G401 (cell line): Measurements from ENCODE around the gene SHFL. TPM values are rescaled to one million over a fixed set of nuclear protein-coding genes. Genes with fewer than 3 reads are reported as not detected.
A peak's percentile ranks its signal among the peaks of the same experiment; 100 is the strongest.

Source experiments
- DNase-seq: peaks from one replicate; pipeline ENCODE4 v3.0.0-alpha.2; 2015; ENCODE audit warnings: low spot score
- in situ Hi-C: cut with HindIII; loops from 2 replicates; pipeline ENCODE4 v1.10.0; 2016; ENCODE audit warnings: low sequenced_read_pairs, mixed read lengths
- total RNA-seq: library from RNA; depleted of rRNA; stranded (reverse); fragments of >200 nt; shearing (Covaris generic); gene quantifications from 2 replicates; pipeline ENCODE4 v1.2.3, GENCODE V29; 2014; rRNA removed

The SHFL gene
- 9.5 and 10.8 TPM in 2 replicates for total RNA-seq

DNA sequence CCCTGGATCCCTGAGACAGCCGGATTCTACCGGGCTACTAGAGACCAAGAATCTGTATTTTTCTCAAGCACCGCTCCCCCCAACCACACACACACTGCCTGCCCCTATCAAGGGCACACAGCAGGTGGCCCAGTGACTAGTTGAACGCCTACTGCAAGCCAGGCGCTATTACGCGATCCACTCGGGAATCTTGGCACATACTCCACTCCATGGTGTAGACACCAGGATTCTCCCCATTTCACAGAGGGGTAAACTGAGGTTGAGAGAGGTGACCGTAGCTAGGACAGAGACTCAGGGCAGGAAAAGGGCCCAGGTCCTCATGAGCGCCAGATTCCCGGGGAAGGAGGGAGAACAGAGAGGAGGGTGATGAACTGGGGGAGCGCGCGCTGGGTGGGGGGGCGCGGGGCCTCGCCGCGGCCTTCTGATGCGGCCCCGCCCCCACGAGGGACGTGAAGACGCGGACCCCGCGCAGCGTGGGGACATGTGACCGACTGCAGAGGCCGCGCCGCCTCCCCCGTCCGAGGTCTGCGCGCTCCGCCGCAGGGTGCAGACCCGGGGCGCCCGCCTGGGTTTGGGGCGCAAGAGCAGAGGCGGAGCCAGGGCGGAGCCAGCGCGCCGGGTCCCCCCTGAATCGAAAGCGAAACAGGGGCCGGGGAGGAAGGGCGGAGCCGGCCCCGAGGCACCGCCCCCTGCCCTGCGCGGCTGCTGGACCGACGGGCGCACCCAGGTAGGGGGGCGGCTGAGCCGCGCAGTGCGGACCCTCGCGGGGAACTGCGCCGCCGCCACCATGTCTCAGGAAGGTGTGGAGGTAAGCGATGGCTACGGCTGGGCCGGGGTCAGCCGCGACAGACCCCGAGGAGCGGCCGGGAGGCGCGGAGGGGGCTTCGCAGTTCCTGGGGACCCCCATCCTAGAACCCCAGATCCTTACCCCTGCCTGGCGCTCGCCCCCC lies at the start of gene SHFL:
Gene SHFL (plus strand): TSS at position 677 of the 950 bp plus-strand sequence. CDS start 111 bp downstream, at position 788.
- DNase-seq, result peak; percentile 55
- in situ Hi-C loops, result no loop called here

- no peak for DNase-seq
- in situ Hi-C loops, result no loop called here
Observed at GRCh38 chr19:10036601-10037071, 49.5 kb upstream of the SHFL start.

DNA sequence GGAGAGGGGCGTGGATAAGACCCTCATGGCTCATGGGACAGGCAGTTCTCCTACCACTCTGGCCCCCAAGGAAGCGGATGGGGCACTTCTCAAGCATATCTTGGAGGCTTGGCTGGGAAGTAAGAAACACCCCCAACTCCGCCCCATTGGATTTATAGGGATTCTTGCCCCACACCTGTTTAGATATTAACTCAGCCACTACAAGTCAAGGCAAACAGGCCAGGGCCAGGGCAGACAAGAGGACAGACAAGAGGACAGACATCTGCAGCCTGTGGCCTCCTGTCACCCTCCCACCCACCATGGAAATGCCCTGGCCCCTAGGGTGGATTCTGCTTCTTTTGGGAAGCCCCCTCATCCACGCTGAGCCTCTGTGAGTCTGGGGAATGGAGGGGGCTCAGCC lies 48.8 kb upstream of the SHFL start:
- DNase-seq, result no peak
- in situ Hi-C loops, result no loop called here

GRCh38 chr19:10037809-10038208 lies 48.3 kb upstream of the SHFL start:
- in situ Hi-C loops, result no loop called here
- no peak for DNase-seq

GRCh38 chr19:10043286-10043927 lies 42.7 kb upstream of the SHFL start:
- in situ Hi-C loops, result no loop called here
- peak; percentile 1 for DNase-seq

DNA sequence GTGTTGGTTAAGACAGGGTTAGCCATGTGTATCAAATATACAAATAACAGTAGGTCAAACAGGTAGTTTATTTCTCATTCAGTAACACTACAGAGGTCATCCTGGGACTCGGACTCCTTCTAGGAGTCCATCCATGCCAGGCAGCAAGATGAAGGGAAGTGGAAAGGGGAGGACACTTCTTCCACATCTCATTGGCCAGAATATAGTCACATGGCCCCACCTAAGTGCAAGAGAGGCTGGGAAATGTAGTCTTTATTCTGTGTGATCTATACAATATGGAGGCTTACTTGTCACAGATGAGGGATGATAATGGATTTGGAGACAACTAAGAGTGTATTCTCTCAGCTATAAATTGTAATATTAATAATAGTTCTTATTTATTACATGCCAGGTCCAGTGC lies 41.7 kb upstream of the SHFL start:
- in situ Hi-C loops, result no loop called here
- no peak for DNase-seq

- in situ Hi-C loops, result no loop called here
- no peak for DNase-seq
Observed at GRCh38 chr19:10045371-10045770, 40.7 kb upstream of the SHFL start.

DNA sequence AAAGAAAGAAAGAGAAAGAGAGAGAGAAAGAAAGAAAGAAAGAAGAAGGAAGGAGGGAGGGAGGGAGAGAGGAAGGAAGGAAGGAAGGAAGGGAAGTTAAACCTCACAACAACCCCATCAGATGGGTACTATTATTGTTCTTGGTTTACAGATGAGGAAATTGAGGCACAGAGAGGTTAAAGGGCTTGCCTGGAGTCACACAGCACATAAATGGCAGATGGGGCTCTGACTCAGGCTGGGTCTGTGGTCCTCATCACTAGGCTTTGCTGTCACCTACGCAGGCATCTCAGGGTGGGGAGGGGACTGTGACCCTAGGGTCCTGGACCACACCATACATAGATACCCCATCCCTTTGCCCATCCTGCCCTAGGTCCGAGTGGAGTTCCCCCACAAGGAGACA lies 36.5 kb upstream of the SHFL start:
- DNase-seq, result no peak
- in situ Hi-C loops, result no loop called here

GRCh38 chr19:10052602-10053360 lies 33.3 kb upstream of the SHFL start:
- in situ Hi-C loops, result no loop called here
- no peak for DNase-seq

GRCh38 chr19:10061717-10062310 lies 24.3 kb upstream of the SHFL start:
- in situ Hi-C loops, result no loop called here
- DNase-seq, result no peak

- in situ Hi-C loops, result no loop called here
- DNase-seq, result no peak
Observed at GRCh38 chr19:10068205-10068604, 17.9 kb upstream of the SHFL start.

- DNase-seq, result no peak
- in situ Hi-C loops, result no loop called here
Observed at GRCh38 chr19:10069046-10069445, 17.1 kb upstream of the SHFL start.

DNA sequence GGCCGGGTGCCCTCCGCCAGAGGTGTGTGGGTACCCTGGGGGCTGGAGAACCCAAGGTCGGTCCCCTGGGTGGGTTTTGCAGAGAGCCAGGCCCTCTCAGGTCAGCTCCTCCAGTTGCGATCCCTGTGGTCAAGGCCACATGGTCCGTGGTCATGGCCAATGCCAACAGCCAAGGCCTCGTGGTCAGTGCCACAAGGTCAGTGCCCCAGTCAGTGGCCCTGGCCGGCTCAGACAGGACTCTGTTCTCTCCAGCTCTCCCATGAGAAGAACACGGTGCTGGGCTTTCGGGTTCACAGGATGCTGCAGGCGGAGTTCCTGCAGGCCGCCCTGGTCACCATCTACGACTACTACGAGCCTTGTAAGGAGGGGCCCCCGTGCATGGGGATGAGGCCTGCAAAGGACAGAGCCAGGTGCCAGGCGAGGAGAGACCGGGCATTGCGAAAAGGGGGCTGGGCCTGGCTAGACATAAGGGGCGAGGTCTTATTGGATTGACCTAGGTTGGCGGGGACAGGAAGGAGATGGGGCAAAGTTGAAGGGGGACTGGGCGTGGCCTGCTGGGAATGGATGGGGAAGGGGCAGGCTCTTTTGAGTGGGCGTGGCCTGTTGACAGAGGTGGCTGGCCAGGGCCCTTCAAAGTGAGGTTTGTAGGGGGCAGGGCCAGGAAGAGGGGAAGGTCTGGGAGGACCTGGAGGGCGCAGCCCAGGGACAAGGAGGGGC lies 15.2 kb upstream of the SHFL start:
- DNase-seq, result no peak
- in situ Hi-C loops, result no loop called here

GRCh38 chr19:10074153-10074552 lies 12.0 kb upstream of the SHFL start:
- no peak for DNase-seq
- in situ Hi-C loops, result no loop called here

- in situ Hi-C loops, result no loop called here
- no peak for DNase-seq
Observed at GRCh38 chr19:10076535-10076934, 9.6 kb upstream of the SHFL start.

GRCh38 chr19:10078329-10078728 lies 7.8 kb upstream of the SHFL start:
- in situ Hi-C loops, result no loop called here
- DNase-seq, result no peak

DNA sequence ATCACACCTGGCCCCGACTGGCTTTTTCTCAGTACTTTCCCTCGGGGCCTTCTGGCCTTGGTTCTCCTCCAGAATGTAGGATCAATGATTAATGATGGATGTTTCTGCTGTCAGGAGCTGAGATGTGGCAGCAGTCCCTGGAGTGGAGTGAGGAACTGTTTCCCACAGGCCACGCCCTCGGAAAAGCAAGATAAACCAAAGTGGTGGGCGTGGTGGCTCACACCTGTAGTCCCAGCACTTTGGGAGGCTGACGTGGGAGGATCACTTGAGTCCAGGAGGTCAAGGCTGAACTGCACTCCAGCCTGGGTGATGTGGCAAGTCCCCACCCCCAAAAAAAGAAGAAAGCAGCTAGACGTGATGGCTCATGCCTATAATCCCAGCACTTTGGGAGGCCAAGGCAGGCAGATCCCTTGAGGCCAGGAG lies 7.1 kb upstream of the SHFL start:
- DNase-seq, result no peak
- in situ Hi-C loops, result no loop called here

- no peak for DNase-seq
- in situ Hi-C loops, result no loop called here
Observed at GRCh38 chr19:10083911-10084310, 2.2 kb upstream of the SHFL start.

GRCh38 chr19:10084803-10085202 lies 1.3 kb upstream of the SHFL start:
- in situ Hi-C loops, result no loop called here
- DNase-seq, result no peak
